HepG2 (cell line): ENCODE data around the gene UCN. TPM values are rescaled to one million over a fixed set of nuclear protein-coding genes. Genes with fewer than 3 reads are reported as not detected.

Experiments used
- AGO2 ChIP-seq: fragments of 200-400 bp; formaldehyde crosslinking; optimal IDR thresholded peaks from 2 replicates; pipeline ENCODE3; 2017; ENCODE audit warnings: mild to moderate bottlenecking, low read depth, low read length, moderate library complexity
- AHDC1 ChIP-seq: sonication (generic); formaldehyde crosslinking; IDR thresholded peaks from 2 replicates; pipeline ENCODE4 v1.5.1; 2020; ENCODE audit warnings: mild to moderate bottlenecking, missing genetic modification reagents, borderline replicate concordance
- ARID2 ChIP-seq: sonication (generic); formaldehyde crosslinking; IDR thresholded peaks from 2 replicates; pipeline ENCODE4 v1.8.1; 2022; ENCODE audit warnings: mild to moderate bottlenecking, missing genetic modification reagents, borderline replicate concordance
- ASH2L ChIP-seq: fragments of 300-600, 200-600 bp; sonication (generic); IDR thresholded peaks from 2 replicates; pipeline ENCODE4 v1.7.0; 2017; ENCODE audit warnings: low read depth, mild to moderate bottlenecking, moderate library complexity, mixed read lengths, low read length; ENCODE audit not compliant: insufficient read length
- FOXJ3 ChIP-seq: sonication (generic); formaldehyde crosslinking; IDR thresholded peaks from 2 replicates; pipeline ENCODE4 v1.4.0; 2020; ENCODE audit warnings: missing genetic modification reagents, mild to moderate bottlenecking, borderline replicate concordance
- HMG20B ChIP-seq: conservative IDR thresholded peaks from 2 replicates; pipeline ENCODE4 v1.6.1; 2016; ENCODE audit warnings: missing genetic modification reagents, missing compliant biosample characterization
- HOXA5 ChIP-seq: sonication (generic); formaldehyde crosslinking; IDR thresholded peaks from 2 replicates; pipeline ENCODE4 v1.4.0; 2020; ENCODE audit warnings: missing genetic modification reagents
- HOXD1 ChIP-seq: sonication (generic); formaldehyde crosslinking; IDR thresholded peaks from 2 replicates; pipeline ENCODE4 v1.5.0; 2020; ENCODE audit warnings: missing genetic modification reagents
- IKZF5 ChIP-seq: IDR thresholded peaks from 2 replicates; pipeline ENCODE4 v1.6.1; 2018; ENCODE audit warnings: missing genetic modification reagents, mild to moderate bottlenecking, missing compliant biosample characterization
- IRF9 ChIP-seq: sonication (generic); formaldehyde crosslinking; IDR thresholded peaks from 2 replicates; pipeline ENCODE4 v1.8.0; 2022; ENCODE audit warnings: missing genetic modification reagents, mild to moderate bottlenecking, borderline replicate concordance
- LCORL ChIP-seq, 2 experiments: fragments of 450-650 bp in 1 of 2; sonication (generic) in 1 of 2; formaldehyde crosslinking in 1 of 2; IDR thresholded peaks; 2 replicates each; pipeline versions ENCODE4 v1.5.0 to v1.6.1; 2017 to 2020; ENCODE audit warnings: antibody characterized with exemption in 1 of 2, missing genetic modification reagents in 1 of 2
- SSRP1 ChIP-seq: IDR thresholded peaks from 2 replicates; pipeline ENCODE4 v1.6.1; 2016; ENCODE audit warnings: control low read depth
- TOPORS ChIP-seq: sonication (generic); formaldehyde crosslinking; IDR thresholded peaks from 2 replicates; pipeline ENCODE4 v1.8.0; 2023; ENCODE audit warnings: mild to moderate bottlenecking, missing genetic modification reagents
- ZNF441 ChIP-seq: sonication (generic); formaldehyde crosslinking; IDR thresholded peaks from 2 replicates; pipeline ENCODE4 v1.7.0; 2021; ENCODE audit warnings: missing genetic modification reagents, borderline replicate concordance
- ZNF496 ChIP-seq: sonication (generic); formaldehyde crosslinking; IDR thresholded peaks from 2 replicates; pipeline ENCODE4 v1.8.1; 2023; ENCODE audit warnings: mild to moderate bottlenecking, moderate library complexity, missing genetic modification reagents; ENCODE audit not compliant: insufficient replicate concordance
- ZNF503 ChIP-seq: sonication (generic); formaldehyde crosslinking; IDR thresholded peaks from 2 replicates; pipeline ENCODE4 v1.4.0; 2020; ENCODE audit warnings: missing genetic modification reagents
- ZNF567 ChIP-seq: sonication (generic); formaldehyde crosslinking; IDR thresholded peaks from 2 replicates; pipeline ENCODE4 v1.8.1; 2023; ENCODE audit warnings: mild to moderate bottlenecking, missing genetic modification reagents, borderline replicate concordance
- ZSCAN29 ChIP-seq: sonication (generic); formaldehyde crosslinking; conservative IDR thresholded peaks from 2 replicates; pipeline ENCODE4 v1.4.0; 2020; ENCODE audit warnings: mild to moderate bottlenecking, missing genetic modification reagents
- polyA plus RNA-seq, 8 experiments: library from polyadenylated mRNA; depleted of rRNA in 3 of 8; stranded (reverse) in 7 of 8; unstranded in 1 of 8; fragments of >200 nt; fragmentation: Illumina TruSeq in 4 of 8; extraction: Trizol in 4 of 8; gene quantifications; 2 replicates each; pipeline versions ENCODE4 v1.2.1 to v1.2.3, GENCODE V29; 2011 to 2016; ENCODE audit warnings: low read depth in 4 of 8, missing spikeins in 1 of 8, mixed read lengths in 1 of 8; ENCODE audit not compliant: insufficient read depth in 1 of 8
- total RNA-seq, 5 experiments: library from RNA; depleted of rRNA; stranded (reverse); fragments of >200 nt; fragmentation: Illumina TruSeq; extraction: Trizol; gene quantifications; 2 replicates each; pipeline ENCODE4 v1.2.3, GENCODE V29; 2016; ENCODE audit warnings: low read depth in 1 of 5

UCN gene
- total and polyA plus RNA-seq, 2 of the 13 experiments (the other 11 are each of a cell fraction or from before 2014, with no cell fraction given) = 1.2 to 2.3 TPM

- no peak; the same call in 1 of the 2 replicates for TF ChIP-seq ZNF503 (CRISPR knock-in tag)
- peak; percentile 45 for TF ChIP-seq ASH2L
- TF ChIP-seq TOPORS (CRISPR knock-in tag) = no peak
- no peak; the same call in 1 of the 2 replicates for TF ChIP-seq LCORL (IDR thresholded peaks at IDR 0.05)
- peak; percentile 70; the same call in 1 of the 2 replicates for TF ChIP-seq LCORL (CRISPR knock-in tag; IDR thresholded peaks at IDR 0.05)
- 0 out of 2 replicates have a peak, but pooled peaks have one; percentile 19 for TF ChIP-seq ZNF567 (CRISPR knock-in tag)
- TF ChIP-seq HOXD1 (CRISPR knock-in tag) = no peak
- TF ChIP-seq IRF9 (CRISPR knock-in tag) = no peak
- TF ChIP-seq ARID2 (CRISPR knock-in tag) = 0 out of 2 replicates have a peak, but pooled peaks have one; percentile 27
- TF ChIP-seq ZNF441 (CRISPR knock-in tag) = no peak
- TF ChIP-seq ZSCAN29 (CRISPR knock-in tag) = 0 out of 2 replicates have a peak, but pooled peaks have one; percentile 74
- no peak for TF ChIP-seq HOXA5 (CRISPR knock-in tag)
- TF ChIP-seq AHDC1 = no peak; the same call in 1 of the 2 replicates
- no peak; the same call in 1 of the 2 replicates for TF ChIP-seq IKZF5 (CRISPR knock-in tag)
- TF ChIP-seq AGO2 = no peak
- TF ChIP-seq SSRP1 (CRISPR knock-in tag) = no peak
- no peak for TF ChIP-seq ZNF496 (CRISPR knock-in tag)
- TF ChIP-seq FOXJ3 (CRISPR knock-in tag) = no peak
- no peak; the same call in 1 of the 2 replicates for TF ChIP-seq HMG20B (CRISPR knock-in tag)
Measured at GRCh38 chr2:27353762-27354596, 45.7 kb upstream of the UCN start (continued).
